ENCODE data around the gene KHDRBS2.

Gene KHDRBS2

GRCh38 chr6:61751986-61752385 is 534.0 kb downstream of the KHDRBS2 start:
- H3K9me3 ChIP-seq (ENCODE audit: insufficient read depth, low read depth, low read length) = no peaks in the 10 kb centered on the region
- H2AFZ ChIP-seq (ENCODE audit: low read length) = no peak overlapping the region
- H3F3A ChIP-seq (ENCODE audit: low read depth) = no peaks in the 10 kb centered on the region
- H3K4me1 ChIP-seq (ENCODE audit: insufficient read depth, low read length, poor library complexity, severe bottlenecking) = no peaks in the 10 kb centered on the region
- H3K79me2 ChIP-seq (ENCODE audit: insufficient read depth, low read length) = no peaks in the 10 kb centered on the region
- H3K9me2 ChIP-seq (replicated peaks; ENCODE audit: low read depth, low read length) = no peaks in the 10 kb centered on the region
- H3K4me3 ChIP-seq (ENCODE audit: low read length, poor library complexity, severe bottlenecking) = no peak overlapping the region
- no peaks in the 10 kb centered on the region for H3K27me3 ChIP-seq (ENCODE audit: insufficient read depth, low read length, poor library complexity, severe bottlenecking)
- H3K9ac ChIP-seq (ENCODE audit: low read depth, low read length, poor library complexity, severe bottlenecking) = no peak overlapping the region
- H3K4me2 ChIP-seq (ENCODE audit: low read depth, low read length, poor library complexity, severe bottlenecking) = no peak overlapping the region
- H4K20me1 ChIP-seq (ENCODE audit: insufficient read depth, low read length, poor library complexity, severe bottlenecking) = no peaks in the 10 kb centered on the region
- no peaks in the 10 kb centered on the region for H3K36me3 ChIP-seq (ENCODE audit: insufficient read depth, low read length)
- no peak for TF ChIP-seq CTCF (conservative IDR thresholded peaks at IDR 0.05; ENCODE audit: low read length)
- TF ChIP-seq EZH2phosphoT487 (IDR thresholded peaks at IDR 0.05; ENCODE audit: borderline replicate concordance) = no peak

DNA sequence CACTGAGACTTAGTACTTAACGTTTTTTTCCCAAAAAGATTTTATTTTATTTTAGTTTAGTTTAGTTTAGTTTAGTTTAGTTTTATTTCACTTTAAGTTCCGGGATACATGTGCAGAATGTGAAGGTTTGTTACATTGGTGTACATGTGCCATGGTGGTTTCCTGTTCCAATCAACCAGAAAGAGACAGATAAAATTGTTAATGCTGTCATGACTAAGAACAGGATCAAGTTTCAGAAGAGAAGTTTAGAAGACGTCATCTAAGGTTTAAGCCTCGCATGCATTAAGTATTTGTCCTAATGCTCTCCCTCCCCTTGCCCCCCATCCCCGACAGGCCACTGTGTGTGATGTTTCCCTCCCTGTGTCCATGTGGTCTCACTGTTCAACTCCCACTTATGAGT is 540.0 kb downstream of the KHDRBS2 start:
- no peak overlapping the region for H3K4me3 ChIP-seq (ENCODE audit: low read length, poor library complexity, severe bottlenecking)
- H3K27me3 ChIP-seq (ENCODE audit: insufficient read depth, low read length, poor library complexity, severe bottlenecking) = no peaks in the 10 kb centered on the region
- no peaks in the 10 kb centered on the region for H3K36me3 ChIP-seq (ENCODE audit: insufficient read depth, low read length)
- no peaks in the 10 kb centered on the region for H3K9me3 ChIP-seq (ENCODE audit: insufficient read depth, low read depth, low read length)
- no peaks in the 10 kb centered on the region for H4K20me1 ChIP-seq (ENCODE audit: insufficient read depth, low read length, poor library complexity, severe bottlenecking)
- no peak overlapping the region for H3K9ac ChIP-seq (ENCODE audit: low read depth, low read length, poor library complexity, severe bottlenecking)
- no peaks in the 10 kb centered on the region for H3K9me2 ChIP-seq (replicated peaks; ENCODE audit: low read depth, low read length)
- no peak for TF ChIP-seq CTCF (conservative IDR thresholded peaks at IDR 0.05; ENCODE audit: low read length)
- no peak for TF ChIP-seq EZH2phosphoT487 (IDR thresholded peaks at IDR 0.05; ENCODE audit: borderline replicate concordance)
- no peaks in the 10 kb centered on the region for H3F3A ChIP-seq (ENCODE audit: low read depth)
- no peaks in the 10 kb centered on the region for H3K79me2 ChIP-seq (ENCODE audit: insufficient read depth, low read length)
- H3K4me1 ChIP-seq (ENCODE audit: insufficient read depth, low read length, poor library complexity, severe bottlenecking) = no peaks in the 10 kb centered on the region
- no peak overlapping the region for H2AFZ ChIP-seq (ENCODE audit: low read length)
- H3K4me2 ChIP-seq (ENCODE audit: low read depth, low read length, poor library complexity, severe bottlenecking) = no peak overlapping the region

DNA sequence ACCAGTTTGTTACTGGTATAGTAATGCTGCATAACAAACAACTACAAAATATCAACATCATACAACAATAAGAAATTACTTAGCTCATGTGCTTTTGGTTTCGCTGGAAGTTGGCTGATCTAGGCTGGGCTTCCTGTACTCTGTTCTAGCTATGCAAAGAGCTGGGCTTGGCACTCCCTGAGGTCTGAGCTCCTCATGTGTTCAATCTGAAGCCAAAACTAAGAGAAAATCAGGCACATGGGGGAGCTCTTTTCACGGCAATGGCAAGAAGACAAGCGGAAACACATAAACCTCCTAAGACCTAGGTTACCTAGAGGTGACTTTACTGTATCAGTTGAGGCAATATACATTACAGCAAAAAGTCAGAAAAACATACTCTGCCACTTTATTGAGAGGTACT is 574.2 kb downstream of the KHDRBS2 start:
- no peak overlapping the region for H3K9ac ChIP-seq (ENCODE audit: low read depth, low read length, poor library complexity, severe bottlenecking)
- H3K79me2 ChIP-seq (ENCODE audit: insufficient read depth, low read length) = no peaks in the 10 kb centered on the region
- no peaks in the 10 kb centered on the region for H3F3A ChIP-seq (ENCODE audit: low read depth)
- no peaks in the 10 kb centered on the region for H3K4me1 ChIP-seq (ENCODE audit: insufficient read depth, low read length, poor library complexity, severe bottlenecking)
- H2AFZ ChIP-seq (ENCODE audit: low read length) = no peak overlapping the region
- H3K9me2 ChIP-seq (replicated peaks; ENCODE audit: low read depth, low read length) = no peaks in the 10 kb centered on the region
- no peaks in the 10 kb centered on the region for H3K36me3 ChIP-seq (ENCODE audit: insufficient read depth, low read length)
- no peaks in the 10 kb centered on the region for H3K9me3 ChIP-seq (ENCODE audit: insufficient read depth, low read depth, low read length)
- H3K4me3 ChIP-seq (ENCODE audit: low read length, poor library complexity, severe bottlenecking) = no peak overlapping the region
- H4K20me1 ChIP-seq (ENCODE audit: insufficient read depth, low read length, poor library complexity, severe bottlenecking) = no peaks in the 10 kb centered on the region
- H3K4me2 ChIP-seq (ENCODE audit: low read depth, low read length, poor library complexity, severe bottlenecking) = no peak overlapping the region
- no peak for TF ChIP-seq CTCF (conservative IDR thresholded peaks at IDR 0.05; ENCODE audit: low read length)
- TF ChIP-seq EZH2phosphoT487 (IDR thresholded peaks at IDR 0.05; ENCODE audit: borderline replicate concordance) = no peak
- H3K27me3 ChIP-seq (ENCODE audit: insufficient read depth, low read length, poor library complexity, severe bottlenecking) = no peaks in the 10 kb centered on the region
